Neural cell (in vitro differentiated cells): ENCODE results near the gene CCDC158. TPM values are rescaled to one million over a fixed set of nuclear protein-coding genes. Genes with fewer than 3 reads are reported as not detected.

Source experiments
- H2AFZ ChIP-seq: fragments of 200-600, 300-800 bp; sonication (generic), shearing (Covaris generic); 2 replicates; pipeline ENCODE4 v1.6.0; 2014; ENCODE audit warnings: low read depth, mild to moderate bottlenecking, antibody characterized with exemption, low read length, moderate library complexity
- H3F3A ChIP-seq: fragments of 200-600 bp; shearing (Covaris generic); 2 replicates; pipeline ENCODE4 v1.6.1; 2016; ENCODE audit warnings: mild to moderate bottlenecking, moderate library complexity, mixed read lengths, antibody characterized with exemption, low read length; ENCODE audit not compliant: insufficient read depth, poor library complexity, severe bottlenecking
- H3K27ac ChIP-seq: fragments of 200-600, 300-800 bp; sonication (generic), shearing (Covaris generic); 2 replicates; pipeline ENCODE4 v1.5.1; 2014; ENCODE audit warnings: mild to moderate bottlenecking, low read length, moderate library complexity
- H3K27me3 ChIP-seq: fragments of 300-800, 200-600 bp; sonication (generic), shearing (Covaris generic); 2 replicates; pipeline ENCODE4 v1.6.0; 2014; ENCODE audit warnings: mild to moderate bottlenecking, low read depth, low read length, moderate library complexity; ENCODE audit not compliant: insufficient read depth
- H3K36me3 ChIP-seq: fragments of 300-800, 200-600 bp; sonication (generic), shearing (Covaris generic); 2 replicates; pipeline ENCODE4 v1.5.1; 2014; ENCODE audit warnings: mild to moderate bottlenecking, antibody characterized with exemption, low read length, moderate library complexity; ENCODE audit not compliant: insufficient read depth
- H3K4me2 ChIP-seq: fragments of 300-800, 200-600 bp; sonication (generic), shearing (Covaris generic); 2 replicates; pipeline ENCODE4 v1.6.0; 2014; ENCODE audit warnings: mild to moderate bottlenecking, low read length
- H3K4me3 ChIP-seq: fragments of 300-800, 200-600 bp; sonication (generic), shearing (Covaris generic); 2 replicates; pipeline ENCODE4 v1.5.1; 2014; ENCODE audit warnings: mild to moderate bottlenecking, low read length, moderate library complexity
- H3K79me2 ChIP-seq: fragments of 200-600 bp; shearing (Covaris generic); replicated peaks from 2 replicates; pipeline ENCODE4 v1.6.0; 2014; ENCODE audit warnings: mild to moderate bottlenecking, low read length, moderate library complexity; ENCODE audit not compliant: insufficient read depth
- H3K9ac ChIP-seq: fragments of 300-800, 200-600 bp; sonication (generic), shearing (Covaris generic); 2 replicates; pipeline ENCODE4 v1.6.1; 2016; ENCODE audit warnings: mild to moderate bottlenecking, low read length, mixed read lengths
- H3K9me2 ChIP-seq: fragments of 200-600 bp; shearing (Covaris generic); 2 replicates; pipeline ENCODE4 v1.6.1; 2016; ENCODE audit warnings: mild to moderate bottlenecking, low read length, mixed read lengths; ENCODE audit not compliant: insufficient read depth
- H3K9me3 ChIP-seq: fragments of 200-600, 300-800 bp; sonication (generic), shearing (Covaris generic); 2 replicates; pipeline ENCODE4 v1.6.1; 2016; ENCODE audit warnings: mild to moderate bottlenecking, mixed run types, low read length, moderate library complexity, mixed read lengths
- H4K20me1 ChIP-seq: fragments of 200-600 bp; shearing (Covaris generic); 2 replicates; pipeline ENCODE4 v1.6.1; 2016; ENCODE audit warnings: mild to moderate bottlenecking, mixed run types; ENCODE audit not compliant: insufficient read depth
- CTCF ChIP-seq: fragments of 450-650 bp; IDR thresholded peaks from 2 replicates; pipeline ENCODE4 v1.5.1; 2014; ENCODE audit warnings: antibody characterized with exemption, mild to moderate bottlenecking, moderate library complexity; ENCODE audit not compliant: poor library complexity, severe bottlenecking
- EP300 ChIP-seq: fragments of 450-650 bp; conservative IDR thresholded peaks from 2 replicates; pipeline ENCODE4 v1.6.1; 2014; ENCODE audit warnings: antibody characterized with exemption, mild to moderate bottlenecking, moderate library complexity; ENCODE audit not compliant: poor library complexity, severe bottlenecking
- EZH2 ChIP-seq: fragments of 200-600, 300-800 bp; shearing (Covaris generic), sonication (generic); IDR thresholded peaks from 2 replicates; pipeline ENCODE4 v1.6.1; 2014; ENCODE audit warnings: antibody characterized with exemption, low read length, borderline replicate concordance, mild to moderate bottlenecking; ENCODE audit not compliant: insufficient read depth, poor library complexity, severe bottlenecking
- MXI1 ChIP-seq: fragments of 450-650 bp; conservative IDR thresholded peaks from 2 replicates; pipeline ENCODE4 v1.6.1; 2014; ENCODE audit warnings: antibody characterized with exemption, mild to moderate bottlenecking; ENCODE audit not compliant: poor library complexity, severe bottlenecking
- POLR2AphosphoS5 ChIP-seq: IDR thresholded peaks from 2 replicates; pipeline ENCODE4 v1.6.1; 2012
- RAD21 ChIP-seq: fragments of 450-650 bp; conservative IDR thresholded peaks from 2 replicates; pipeline ENCODE4 v1.6.1; 2014; ENCODE audit warnings: antibody characterized with exemption, mild to moderate bottlenecking, moderate library complexity
- REST ChIP-seq: IDR thresholded peaks from 2 replicates; pipeline ENCODE4 v1.6.1; 2012; ENCODE audit warnings: borderline replicate concordance
- SMC3 ChIP-seq: fragments of 450-650 bp; conservative IDR thresholded peaks from 2 replicates; pipeline ENCODE4 v1.6.1; 2014; ENCODE audit warnings: antibody characterized with exemption, mild to moderate bottlenecking, moderate library complexity; ENCODE audit not compliant: poor library complexity
- TAF1 ChIP-seq: IDR thresholded peaks from 2 replicates; pipeline ENCODE4 v1.6.1; 2012; ENCODE audit warnings: low read depth
- polyA plus RNA-seq: library from polyadenylated mRNA; depleted of rRNA; stranded (reverse); fragments of >200 nt; gene quantifications from 2 replicates; pipeline ENCODE4 v1.2.3, GENCODE V29; 2014

The CCDC158 gene
- polyA plus RNA-seq, 1 donor from 2014 or later: not detected

GRCh38 chr4:76278583-76278982, 142.4 kb downstream of the CCDC158 start:
- no peaks in the 10 kb centered on the region for H4K20me1 ChIP-seq
- no peaks in the 10 kb centered on the region for H3K9me3 ChIP-seq
- H3K9me2 ChIP-seq: no peaks in the 10 kb centered on the region
- TF ChIP-seq MXI1: no peak
- no peak for TF ChIP-seq REST
- no peak for TF ChIP-seq POLR2AphosphoS5
- no peak for TF ChIP-seq TAF1
- no peak for TF ChIP-seq EZH2
- no peak for TF ChIP-seq RAD21
- no peak for TF ChIP-seq SMC3
- TF ChIP-seq EP300: no peak
- no peak for TF ChIP-seq CTCF
- no peaks in the 10 kb centered on the region for H3F3A ChIP-seq
- no peaks in the 10 kb centered on the region for H3K27me3 ChIP-seq
- no peak overlapping the region for H3K4me3 ChIP-seq
- H3K27ac ChIP-seq: no peak overlapping the region
- no peaks in the 10 kb centered on the region for H3K36me3 ChIP-seq
- no peak overlapping the region for H3K9ac ChIP-seq
- no peaks in the 10 kb centered on the region for H3K79me2 ChIP-seq
- H3K4me2 ChIP-seq: no peak overlapping the region
- no peak overlapping the region for H2AFZ ChIP-seq

- no peak overlapping the region for H3K4me3 ChIP-seq
- H3K9me3 ChIP-seq: no peaks in the 10 kb centered on the region
- no peak overlapping the region for H3K9ac ChIP-seq
- H3K36me3 ChIP-seq: no peaks in the 10 kb centered on the region
- H3F3A ChIP-seq: no peaks in the 10 kb centered on the region
- no peak overlapping the region for H3K4me2 ChIP-seq
- no peaks in the 10 kb centered on the region for H3K27me3 ChIP-seq
- no peaks in the 10 kb centered on the region for H3K79me2 ChIP-seq
- H2AFZ ChIP-seq: no peak overlapping the region
- no peaks in the 10 kb centered on the region for H3K9me2 ChIP-seq
- no peak for TF ChIP-seq EP300
- TF ChIP-seq REST: no peak
- TF ChIP-seq CTCF: no peak
- TF ChIP-seq TAF1: no peak
- no peak overlapping the region for H3K27ac ChIP-seq
- H4K20me1 ChIP-seq: no peaks in the 10 kb centered on the region
Observed at GRCh38 chr4:76277667-76278066, 143.3 kb downstream of the CCDC158 start.
